GM19463 (cell line): ENCODE data around the gene PCK1.

Experiments used
- ATAC-seq: cut with Tn5 transposase; IDR thresholded peaks from one replicate; pipeline ENCODE4 v1.9.1; 2021; ENCODE audit warnings: mild to moderate bottlenecking, moderate library complexity; ENCODE audit not compliant: unreplicated experiment

Gene PCK1

DNA sequence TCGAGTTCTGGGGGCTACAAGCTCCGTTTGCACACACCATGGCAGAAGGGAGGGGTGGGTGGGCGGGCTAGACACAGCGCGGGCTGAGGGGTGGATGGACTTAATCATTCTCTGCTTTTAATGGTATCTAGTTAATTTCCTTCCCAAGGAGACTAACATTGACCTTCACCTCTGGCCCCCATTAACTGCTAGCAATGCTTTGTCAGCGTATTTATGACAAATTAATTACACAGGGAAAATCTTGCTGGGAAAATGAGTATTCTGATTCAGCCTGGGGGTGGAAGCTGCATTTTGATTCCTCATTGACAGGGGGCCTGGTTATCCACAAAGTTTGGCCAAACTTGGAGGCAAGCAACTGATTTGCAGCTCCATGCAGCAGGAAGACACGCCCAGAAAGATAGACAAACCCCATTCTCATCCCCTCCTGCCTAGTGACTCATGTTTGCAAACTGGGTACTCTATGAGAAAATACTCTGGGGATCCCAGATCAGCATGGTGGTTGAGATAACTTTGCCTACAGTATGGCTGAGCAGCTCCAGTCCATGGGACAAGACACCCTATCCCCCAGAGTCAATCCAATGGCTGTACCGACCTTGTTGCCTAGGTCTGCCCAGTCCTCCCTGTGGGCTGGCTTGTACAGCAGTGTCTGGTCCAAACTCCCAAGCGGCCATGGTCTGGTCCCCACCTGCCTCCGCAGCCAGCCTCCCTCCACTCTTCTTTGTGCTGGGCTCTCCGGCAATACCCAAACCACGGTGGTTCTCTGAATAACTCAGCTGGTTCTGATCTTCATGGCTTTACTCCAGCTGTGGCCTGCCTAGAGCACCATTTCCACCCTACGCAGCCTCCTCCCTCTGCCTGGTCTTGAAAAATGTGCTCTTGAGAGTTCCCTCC lies 39.7 kb downstream of the PCK1 start:
- ATAC-seq = no peak

DNA sequence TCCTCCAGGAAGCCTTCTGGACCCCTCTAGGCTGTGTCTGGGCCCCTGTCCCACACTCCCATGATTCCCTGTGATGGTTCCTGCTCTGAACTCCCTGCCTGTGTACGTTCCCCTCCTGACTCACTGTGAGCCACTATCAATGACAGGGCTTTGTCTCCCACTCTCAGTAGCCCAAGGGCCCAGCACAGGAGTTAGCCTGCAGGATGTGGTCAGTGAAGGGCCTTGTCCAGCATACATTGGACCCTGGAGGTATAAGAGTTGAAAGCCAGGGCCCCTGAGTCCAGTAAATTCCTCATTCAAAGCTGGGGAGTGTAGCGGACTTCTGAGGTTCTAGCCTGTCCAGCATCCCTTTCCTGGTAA lies 40.3 kb downstream of the PCK1 start:
- ATAC-seq = no peak

DNA sequence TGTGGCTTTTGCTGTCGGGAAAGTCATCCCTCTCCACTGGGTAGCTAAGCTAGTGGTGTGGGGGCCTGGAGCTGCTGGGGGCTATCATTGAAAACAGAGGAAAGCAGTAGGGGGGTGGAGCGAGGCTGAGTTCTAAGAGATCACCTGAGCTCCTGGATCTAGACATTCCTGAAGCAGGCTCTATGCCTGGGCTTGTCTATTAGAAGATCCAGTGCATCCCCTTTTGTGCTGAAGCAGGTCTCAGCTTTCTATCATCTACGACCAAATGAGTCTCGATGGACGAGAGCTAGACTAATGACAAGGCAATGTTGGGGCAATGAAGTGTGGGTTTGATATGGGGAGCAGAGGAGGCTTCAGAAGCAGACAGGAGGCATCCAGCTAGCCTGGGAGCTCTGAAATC lies 40.8 kb downstream of the PCK1 start:
- ATAC-seq = no peak

DNA sequence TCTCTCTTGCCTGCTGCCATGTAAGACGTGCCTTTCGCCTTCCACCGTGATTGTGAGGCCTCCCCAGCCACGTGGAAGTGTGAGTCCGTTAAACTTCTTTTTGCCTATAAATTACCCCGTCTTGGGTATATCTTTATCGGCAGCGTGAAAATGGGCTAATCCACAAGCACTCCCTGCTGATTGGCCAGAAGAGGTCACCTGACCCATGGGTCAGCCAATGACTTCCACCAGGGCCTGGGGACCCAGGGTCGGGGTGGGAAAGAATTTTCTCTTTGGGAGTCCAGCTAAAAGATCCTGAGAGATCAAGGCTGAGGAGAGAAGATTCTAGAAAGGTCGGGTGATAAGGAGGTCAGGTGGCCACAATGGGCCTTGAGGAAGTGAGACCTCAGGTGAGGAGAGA lies 42.2 kb downstream of the PCK1 start:
- no peak for ATAC-seq

DNA sequence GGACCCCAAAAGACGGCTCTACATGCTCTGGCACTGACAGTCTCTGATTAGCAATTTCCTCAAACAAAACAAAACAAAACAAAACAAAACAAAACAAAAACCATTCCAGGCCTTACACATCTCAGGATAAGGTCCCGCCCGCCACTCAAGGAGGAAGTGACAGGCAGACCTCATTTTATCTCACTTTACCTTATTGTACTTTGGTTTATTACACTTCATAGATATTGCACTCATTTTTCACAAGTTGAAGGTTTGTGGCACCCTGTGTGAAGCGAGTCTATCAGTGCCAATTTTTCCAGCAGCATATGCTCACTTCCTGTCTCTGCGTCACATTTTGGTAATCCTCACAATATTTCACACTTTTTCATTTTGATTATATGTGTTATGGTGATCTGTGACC lies 44.1 kb downstream of the PCK1 start:
- ATAC-seq = no peak

DNA sequence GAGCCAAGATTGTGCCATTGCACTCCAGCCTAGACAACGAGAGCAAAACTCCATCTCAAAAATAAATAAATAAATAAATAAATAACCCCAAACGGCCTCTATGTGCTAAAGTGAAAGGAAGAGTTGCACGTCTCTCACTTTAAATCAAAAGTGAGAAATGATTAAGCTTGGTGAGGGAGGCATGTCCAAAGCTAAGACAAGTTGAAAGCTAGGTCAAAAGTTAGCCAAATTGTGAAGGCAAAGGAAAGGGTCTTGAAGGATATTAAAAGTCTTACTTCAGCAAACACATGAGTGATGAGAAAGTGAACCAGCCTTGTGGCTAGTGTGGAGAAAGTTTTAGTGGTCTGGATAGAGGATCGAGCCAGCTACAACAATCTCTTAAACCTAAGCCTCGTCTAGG lies 45.0 kb downstream of the PCK1 start:
- no peak for ATAC-seq

DNA sequence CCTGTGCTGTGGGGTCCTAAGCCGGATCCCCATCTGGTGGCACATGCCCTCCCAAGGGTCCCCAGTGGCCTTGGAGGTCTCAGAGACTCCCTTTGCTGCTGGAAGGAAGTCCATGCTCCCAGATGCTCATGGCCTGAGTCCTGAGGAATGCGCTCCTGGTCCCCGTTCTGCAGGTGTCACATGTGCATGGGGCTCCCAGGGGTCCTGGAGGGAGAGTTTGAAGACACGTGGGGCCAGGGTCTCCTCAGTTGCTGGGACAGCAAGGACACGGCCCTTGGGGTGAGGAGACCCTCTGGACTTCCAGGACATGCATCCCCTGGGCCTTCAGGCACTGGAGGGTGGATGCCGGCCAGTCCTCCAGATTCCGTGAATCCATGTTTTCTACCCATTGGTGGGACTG lies 47.6 kb downstream of the PCK1 start:
- no peak for ATAC-seq

DNA sequence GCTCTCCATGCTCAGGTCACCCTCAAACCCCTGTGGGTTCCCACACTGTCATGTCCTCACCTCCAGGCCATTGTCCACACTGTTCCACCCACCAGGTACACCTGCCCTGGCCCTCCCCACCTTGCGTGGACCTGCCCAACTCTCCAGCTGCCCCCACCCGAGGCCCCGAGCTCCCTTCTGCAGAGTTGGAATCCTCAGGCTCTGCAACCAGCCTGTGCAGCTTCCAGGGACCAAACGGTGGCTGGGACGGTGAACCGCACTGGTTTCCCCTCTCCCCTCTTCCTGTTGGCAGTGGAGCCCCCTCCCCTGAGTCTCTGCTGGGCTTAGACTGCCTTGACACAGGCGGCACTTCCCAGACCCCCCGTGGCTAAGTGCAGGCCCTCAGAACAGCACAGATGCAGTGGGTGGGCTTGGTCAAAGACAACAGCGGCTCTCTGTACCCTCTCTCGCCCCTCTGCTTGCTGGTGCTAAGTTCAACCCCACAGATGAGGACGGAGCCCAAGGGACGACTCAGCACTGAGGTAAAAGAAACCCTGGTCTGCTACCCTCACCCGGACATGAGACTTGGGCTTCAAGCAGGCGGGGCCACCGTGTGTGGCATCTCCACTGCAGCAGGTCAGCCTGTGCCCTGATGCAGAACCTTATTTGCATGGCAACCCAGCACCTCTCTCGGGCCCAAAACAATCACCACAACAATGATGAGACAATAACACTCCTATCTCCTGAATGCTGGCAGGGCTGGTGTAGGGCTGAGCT lies 48.4 kb downstream of the PCK1 start:
- ATAC-seq = no peak

DNA sequence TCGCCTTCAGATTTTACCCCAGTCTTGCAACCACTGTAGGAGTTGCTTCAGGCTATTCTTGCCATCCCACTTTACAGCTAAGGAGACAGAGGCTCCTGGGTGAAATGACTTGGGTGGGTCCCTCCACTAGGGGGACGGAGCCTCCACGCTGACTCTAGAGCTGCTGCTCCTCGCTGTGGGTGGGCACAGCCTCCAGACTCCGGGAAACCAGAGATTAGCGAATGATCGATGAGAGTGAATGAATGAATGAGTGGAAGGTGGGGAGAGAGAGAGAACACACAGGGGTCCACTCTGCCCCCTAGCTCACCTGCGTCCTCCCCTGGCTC lies 48.9 kb downstream of the PCK1 start:
- ATAC-seq = no peak

DNA sequence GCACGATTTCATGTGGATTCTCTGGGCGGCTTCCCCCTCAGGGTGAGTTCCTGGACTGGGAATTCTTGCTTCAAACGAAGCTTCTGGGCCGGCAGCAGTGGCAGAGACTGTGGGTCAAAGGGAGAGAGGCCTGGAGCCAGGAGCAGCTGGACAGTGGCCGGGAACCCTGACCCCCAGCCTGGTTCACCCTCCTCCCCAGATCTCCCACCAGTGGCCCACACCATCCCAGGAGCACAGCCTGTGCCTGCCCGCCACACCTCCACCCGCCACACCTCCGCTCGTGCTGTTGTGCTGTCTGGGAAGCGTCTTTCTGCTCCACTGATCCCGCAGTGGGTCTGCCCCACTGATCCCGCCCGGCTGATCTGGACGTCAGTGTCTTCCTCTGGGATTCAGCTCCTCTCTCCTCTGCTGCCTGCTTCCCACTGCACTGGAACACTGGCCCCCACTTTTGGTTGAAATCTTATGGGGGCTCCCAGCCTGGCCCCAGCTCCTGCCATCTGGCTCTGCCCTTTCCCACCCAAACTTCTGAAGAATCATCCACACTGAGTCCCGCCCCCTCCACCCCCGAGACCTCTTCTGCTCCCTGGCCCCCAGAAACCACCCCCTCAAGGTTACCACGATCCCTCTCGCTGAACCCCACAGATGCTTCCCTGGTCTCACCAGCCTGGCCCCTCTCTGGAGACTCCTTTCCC lies 49.5 kb downstream of the PCK1 start:
- ATAC-seq = no peak

DNA sequence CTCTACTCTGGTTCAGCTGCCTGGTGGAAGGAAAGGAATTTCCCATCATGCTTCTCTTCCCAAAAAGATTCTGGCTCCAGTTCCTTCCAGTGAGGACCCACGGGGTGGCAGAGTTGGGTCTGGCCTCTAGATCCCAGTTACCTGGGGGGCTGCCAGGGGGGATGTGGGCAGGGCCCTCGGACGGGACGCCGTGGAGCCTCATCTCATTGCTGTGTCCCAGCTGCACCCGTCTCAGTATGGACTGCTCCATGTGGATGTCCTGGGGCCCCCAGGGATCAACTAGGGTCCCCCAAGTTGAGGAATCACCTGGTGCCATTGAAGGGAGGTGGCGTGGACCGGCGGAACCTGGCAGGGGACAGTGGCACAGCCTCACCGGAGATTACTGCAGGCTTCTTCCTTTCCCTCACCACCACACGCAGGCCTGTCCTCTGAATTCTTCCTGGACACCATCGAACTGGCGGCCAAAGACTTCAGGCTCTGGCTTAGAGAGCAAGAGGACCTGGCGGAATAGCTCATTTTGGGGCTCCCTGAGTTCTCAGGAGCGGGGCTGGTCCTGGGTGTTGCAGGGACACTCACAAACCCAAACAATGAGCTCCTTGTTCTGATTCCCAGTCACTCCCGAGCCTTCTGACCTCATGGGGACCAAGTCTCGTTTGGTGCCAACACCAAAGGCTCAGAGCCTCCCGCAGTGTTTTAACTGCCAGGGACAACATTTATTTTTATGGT lies 50.8 kb downstream of the PCK1 start:
- no peak for ATAC-seq

DNA sequence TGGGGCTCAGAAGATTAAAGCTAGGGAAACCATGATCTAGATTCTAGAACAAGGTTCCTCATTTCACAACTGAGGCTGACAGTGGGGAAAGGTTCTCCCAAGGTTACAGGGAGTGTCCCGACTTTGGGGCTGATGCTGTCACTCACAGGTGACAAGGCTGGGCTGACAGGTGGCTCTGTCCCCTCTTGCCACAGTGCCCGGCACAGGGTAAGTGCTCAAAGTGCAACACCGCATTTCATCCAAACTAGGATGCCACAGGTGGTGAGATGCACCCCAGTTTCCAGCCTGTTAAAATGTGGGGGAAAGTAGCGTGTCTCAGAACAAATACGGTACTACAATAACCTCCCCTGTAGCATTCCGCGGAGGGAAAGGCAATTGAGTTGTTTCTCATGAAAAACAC lies 51.5 kb downstream of the PCK1 start:
- ATAC-seq = no peak

DNA sequence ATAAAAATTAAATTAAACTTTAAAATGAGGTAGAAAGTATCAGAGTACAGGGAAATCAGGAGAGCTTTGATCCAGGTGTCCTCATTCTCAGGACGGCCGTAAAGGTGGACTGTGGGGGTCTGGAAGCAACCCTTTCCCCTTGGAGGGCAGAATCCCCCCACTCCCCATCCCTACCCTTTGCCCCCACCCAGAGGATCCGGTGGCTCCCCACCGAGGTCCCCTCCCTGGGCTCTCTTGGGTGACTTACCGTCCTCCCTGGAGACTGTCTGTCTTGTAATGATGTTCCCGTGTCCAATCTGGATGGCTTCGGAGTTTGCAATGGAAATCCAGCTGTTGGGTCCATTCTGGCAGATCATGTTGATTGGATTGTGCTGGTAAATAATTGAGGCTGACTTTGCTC lies 52.0 kb downstream of the PCK1 start:
- no peak for ATAC-seq

DNA sequence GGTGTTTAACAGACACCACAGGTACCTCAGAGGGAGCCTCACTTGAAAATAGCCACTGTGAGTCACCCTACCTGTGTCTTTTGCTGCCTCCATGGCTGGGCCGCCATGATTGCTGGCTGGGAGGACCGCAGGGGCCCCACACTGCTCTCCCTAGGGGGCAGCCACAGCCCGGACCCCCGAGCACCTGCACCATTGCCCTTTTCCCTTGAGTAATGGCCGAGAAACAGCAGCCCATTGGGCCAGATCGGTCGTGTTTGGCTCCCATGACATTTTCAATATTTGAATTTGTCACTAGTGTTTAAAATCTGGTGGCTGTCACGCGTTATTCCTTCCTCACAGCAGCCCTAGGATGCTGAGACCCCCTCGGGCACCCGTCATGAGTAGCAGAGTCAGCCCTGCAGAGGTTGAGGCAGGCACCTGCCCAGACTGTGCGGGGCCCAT lies 52.6 kb downstream of the PCK1 start:
- ATAC-seq = no peak

DNA sequence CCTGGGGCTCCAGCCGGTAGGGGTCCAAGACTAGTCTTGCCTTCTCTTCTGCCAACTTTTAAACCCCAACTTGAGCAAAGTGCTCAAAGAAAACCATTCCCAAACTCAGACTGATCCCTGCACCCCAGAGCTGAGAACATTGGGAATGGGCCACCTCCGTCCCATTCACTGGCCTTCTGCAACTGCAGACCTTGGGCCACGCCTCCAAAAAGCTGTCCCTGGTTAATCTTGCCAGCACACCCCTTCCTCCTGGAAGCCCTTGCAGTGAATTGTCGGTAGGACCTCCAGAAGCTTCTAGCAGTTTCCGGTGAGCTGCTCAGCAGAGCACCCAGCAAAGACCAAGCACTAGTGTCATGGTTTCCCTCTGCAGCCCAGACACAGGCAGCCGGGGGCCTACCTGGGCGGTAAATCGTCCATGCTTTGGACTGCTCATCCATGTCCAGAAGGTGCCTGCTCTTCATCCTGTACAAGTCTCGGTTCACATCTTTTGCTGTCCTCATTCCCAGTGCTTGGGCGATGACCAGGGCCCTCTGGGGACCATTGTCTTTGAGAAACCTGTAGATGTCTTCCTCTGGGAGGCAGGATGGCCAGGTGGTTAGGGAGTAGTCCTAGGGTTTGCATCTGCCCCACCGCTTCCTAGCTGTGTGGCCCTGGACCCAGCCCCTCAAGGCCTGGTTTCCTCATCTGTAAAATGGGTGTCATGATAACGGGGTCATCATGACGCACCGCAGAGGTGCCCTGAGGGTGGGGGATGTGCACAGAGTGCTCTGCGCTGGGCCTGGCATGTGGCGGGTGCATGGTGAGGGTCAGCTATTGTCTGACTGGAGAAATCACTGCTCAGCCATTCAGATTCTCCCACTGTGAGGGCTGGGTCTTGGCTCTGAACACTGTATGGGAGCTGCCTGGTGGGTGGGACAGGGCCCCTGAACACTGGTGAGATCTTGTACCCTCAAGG lies 53.9 kb downstream of the PCK1 start:
- no peak for ATAC-seq

DNA sequence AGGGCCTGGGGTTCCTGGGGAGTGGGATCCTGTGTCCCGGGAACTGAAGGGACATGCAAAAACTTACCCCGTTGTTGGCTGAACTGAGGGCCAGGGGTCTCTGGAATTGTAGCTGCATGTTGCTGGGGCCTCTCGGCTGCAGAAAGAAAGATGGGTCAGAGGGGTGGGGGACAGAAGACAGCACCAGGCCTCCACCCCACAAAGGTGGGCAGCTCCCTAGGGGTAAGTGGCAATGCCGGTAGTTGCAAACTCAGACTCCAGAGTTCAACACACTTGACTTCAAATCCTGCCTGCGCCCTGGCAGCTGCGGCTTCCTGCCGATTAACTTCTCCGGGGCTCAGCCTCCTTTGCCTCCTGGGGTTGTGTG lies 54.5 kb downstream of the PCK1 start:
- ATAC-seq = no peak

DNA sequence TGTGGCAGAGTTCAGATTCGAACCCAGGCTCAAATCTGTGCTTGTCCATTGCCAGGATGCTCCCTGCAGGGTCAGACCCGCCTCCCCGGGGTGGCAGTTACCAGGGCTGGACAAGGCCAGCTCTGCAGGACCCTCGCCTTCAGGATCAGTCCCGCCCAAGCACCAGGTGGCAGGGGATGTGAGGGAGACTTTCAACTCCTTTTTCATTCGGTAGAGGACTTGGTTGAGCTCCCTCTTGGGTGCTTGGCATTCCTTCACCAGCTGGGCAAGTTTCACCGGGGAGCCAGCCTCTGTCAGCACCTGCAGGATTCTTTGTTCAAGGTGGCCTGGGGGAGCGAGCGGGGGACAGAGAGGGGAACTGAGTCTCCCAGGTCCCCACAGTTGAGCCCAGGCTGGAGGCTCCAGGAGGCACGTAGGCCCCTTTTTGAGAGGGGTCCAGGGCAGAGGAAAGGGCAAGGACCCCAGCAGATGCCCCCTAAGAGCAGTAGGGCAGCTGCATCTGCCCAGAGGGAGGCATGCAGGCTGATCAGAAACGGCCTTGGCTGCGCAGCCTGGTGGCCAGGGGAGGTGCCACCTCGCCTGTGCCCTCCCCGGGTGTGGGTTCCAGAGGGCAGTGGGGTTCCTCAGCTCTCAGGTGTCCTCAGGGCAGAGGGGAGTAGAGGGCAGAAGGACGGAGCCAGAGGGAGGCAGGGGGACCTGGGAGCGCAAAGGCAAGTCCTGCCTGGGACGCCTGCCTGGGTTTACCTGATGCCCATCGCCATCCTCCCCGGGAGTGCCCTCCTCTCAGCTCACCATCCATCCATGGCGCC lies 55.4 kb downstream of the PCK1 start:
- ATAC-seq = no peak

DNA sequence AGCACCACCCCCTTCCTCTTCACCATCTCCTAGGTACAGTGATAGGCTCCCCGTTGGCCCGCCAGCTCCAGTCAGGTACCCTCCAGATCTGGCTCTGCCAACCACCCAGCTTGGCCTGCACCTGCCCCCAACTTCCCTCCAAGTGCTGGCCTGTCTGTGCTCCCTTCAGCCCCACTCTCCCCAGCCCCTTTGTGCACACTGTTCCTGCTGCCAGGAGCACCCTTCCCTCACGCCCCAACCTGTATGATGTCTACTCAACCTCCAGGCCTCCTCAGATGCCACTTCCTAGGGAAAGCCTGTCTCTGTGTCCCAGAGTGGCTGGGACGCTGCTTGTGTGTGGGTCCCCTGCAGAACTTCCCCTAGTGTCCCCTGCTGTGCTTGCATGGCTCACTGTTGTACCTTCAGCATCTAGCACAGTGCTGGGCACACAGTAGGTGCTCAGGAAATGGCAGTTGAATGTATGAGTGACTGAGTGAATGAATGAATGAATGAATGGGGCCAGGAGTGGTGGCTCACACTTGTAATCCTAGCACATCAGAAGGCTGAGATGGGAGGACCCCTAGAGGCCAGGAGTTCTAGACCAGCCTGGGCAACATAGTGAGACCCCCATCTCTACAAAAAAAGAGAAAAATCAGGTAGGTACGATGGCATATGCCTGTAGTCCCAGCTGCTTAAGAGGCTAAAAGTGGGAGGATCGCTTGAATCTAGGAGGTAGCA lies 56.3 kb downstream of the PCK1 start:
- no peak for ATAC-seq
